Islet precursor cell (in vitro differentiated cells): ENCODE results near the gene PYGB.

Experiments used
- DNase-seq: peaks from one replicate; pipeline ENCODE4 v3.0.0-alpha.2; 2018

The PYGB gene

DNA sequence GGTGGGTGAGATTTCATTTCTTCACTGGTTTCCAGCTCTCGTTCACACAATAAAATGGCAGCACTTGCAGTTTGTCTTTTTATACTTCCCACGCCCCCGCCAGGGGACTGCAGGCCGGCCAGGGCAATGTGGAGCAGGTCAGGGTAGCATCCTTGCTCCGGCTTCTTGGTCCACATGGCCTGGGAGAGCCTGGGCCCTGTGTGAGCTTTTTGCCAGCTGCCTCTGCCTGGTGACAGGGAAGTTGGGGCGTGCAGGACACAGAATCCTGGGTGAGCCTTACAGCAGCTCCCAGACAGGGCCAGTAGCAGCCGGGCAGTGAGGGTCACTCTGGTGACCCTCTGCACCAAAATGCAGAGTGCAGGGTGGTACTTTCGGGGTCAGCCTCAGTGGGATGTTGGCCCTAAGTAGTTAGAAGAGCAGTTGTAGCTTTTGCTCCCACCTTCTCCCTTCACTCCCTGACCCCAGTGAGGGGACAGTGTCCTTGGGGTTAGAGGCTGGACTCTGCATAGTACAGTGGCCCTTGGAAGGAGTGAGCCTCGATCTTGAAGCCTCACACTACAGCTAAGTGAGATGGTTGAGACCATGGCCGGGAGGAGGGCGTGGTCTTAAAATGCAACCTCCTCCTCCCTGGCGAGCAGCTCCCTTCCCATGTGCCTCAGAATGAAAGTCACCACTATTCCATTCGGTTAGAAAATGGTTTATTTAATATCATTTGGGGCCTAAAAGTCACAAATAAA is 23.8 kb downstream of the PYGB start:
- DNase-seq = peak; percentile 34

DNA sequence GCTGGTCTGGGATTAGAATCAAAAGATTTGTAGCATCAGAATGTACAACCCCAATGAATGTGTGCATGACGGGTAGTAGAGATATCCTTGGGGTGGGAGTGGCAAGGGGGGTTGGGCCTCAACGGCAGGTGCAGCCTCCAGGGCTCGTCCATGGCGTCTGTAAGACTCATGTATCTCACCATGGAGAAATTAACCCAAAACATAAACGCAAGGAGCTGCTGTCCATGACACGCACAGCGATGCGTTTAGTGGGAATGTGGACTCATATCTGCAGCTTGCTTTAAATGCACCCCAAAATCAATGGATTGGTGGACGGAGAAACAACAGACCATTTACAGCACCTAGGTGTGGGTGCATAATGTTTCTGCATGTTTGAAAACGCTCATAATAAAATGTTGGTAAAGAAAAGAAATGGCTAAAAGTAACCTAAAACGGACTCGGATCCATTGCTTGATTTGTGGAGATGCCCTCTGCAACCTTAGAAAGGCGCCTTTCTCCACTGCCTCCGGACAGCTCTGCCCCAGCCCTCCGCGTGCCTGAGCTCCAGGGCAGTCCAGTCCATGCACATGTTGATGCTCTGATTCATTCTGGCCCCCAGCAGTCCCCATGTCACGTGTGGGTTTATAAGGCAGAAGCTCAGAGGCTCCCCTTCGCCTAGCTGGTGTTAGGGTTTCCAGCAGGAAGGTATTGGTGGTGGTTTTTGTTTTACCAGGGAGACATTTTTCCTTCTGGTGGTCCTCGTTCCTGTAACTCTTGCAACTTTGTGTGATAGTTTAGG is 24.5 kb downstream of the PYGB start:
- DNase-seq = peak; percentile 19

- peak; percentile 37 for DNase-seq
These were observed 25.2 kb downstream of the PYGB start for GRCh38 chr20:25273046-25273445.

- peak; percentile 32 for DNase-seq
These were observed 25.9 kb downstream of the PYGB start for GRCh38 chr20:25273541-25274358.

DNA sequence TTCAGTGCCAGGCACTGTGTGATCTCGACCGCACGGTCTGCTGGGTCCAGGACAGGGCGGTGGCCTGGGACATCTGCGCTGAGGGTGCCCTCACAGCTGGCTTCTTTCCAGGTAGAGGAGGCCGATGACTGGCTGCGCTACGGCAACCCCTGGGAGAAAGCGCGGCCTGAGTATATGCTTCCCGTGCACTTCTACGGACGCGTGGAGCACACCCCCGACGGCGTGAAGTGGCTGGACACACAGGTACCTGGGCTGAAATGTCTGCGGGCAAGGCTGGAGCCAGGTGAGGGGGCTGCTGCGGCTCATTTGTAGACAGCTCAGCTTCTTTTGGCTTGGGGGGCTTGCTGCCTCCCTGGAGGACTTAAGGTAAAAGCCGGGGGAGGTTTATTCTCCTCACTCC is 26.6 kb downstream of the PYGB start:
- peak; percentile 51 for DNase-seq

- peak; percentile 46 for DNase-seq
These were observed 27.3 kb downstream of the PYGB start for GRCh38 chr20:25274891-25275812.

DNA sequence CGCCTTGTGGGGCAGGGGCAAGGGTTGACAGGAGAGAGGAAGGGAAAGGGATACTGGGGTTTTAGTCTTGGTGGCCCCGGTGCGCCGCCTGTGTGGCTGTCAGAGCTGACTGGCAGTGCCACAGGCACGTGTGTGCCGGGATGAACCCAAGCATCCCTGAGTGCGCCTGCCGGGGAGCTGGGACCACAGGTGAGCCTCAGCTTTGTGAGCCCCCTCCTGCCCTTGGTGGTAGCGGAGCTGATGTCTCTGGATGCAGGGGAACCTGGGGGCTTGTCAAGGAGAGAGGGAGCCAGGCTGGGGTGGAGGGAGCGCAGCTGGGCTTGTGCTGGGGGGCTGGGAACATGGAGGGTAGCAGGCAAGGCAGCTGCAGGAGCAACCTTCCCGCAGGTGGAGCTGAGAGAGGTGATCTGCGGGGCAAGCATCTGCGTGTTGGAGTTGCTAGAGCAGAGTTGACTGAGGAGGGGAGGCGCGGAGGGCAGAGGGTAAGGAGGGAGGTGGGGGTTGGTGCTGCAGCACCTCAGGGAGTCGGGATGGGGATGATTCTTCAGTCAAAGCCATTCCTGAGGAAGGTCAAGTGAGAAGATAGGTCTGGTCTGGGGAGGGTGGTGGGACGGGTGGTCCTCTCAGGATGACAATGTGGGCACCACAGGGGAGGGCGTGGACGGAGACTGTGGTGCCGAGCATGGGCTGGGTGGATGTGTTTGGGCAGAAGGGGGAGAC is 28.1 kb downstream of the PYGB start:
- peak; percentile 41 for DNase-seq

- peak; percentile 35 for DNase-seq
These were observed 28.7 kb downstream of the PYGB start for GRCh38 chr20:25276533-25277050.

DNA sequence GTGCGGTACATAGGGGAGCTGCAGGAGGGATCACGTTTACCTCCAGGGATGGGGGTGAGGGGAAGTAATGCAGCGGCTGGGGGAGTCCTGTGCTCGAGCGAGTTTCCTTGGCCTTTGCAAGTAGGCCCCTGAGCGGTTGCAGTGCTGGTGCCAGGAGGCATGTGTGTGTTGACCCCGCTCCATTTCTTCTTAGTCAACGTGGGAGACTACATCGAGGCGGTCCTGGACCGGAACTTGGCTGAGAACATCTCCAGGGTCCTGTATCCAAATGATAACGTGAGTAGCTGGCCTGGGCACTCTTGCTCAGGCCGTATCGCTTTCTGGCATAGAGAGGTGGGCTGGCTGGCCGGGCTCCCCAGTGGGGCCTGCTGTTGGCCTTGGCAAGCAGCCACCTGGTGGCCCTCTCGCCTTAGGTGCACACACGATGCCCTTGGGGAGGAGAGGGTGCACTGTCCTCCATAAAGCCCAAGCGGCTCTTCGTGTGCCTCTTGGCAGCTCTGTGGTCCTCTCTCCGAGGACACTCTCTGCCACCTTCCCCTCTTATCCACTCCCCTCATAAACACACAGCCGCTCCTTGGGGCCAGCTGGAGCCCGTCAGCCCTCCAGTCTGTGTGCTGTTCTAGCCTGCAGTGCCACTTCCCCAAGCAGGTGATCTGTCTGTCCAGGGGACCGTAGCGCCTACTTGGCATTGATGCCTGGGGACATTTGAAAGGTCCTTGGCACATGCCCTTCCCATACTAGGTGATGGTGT is 29.3 kb downstream of the PYGB start:
- peak; percentile 47 for DNase-seq

- peak; percentile 44 for DNase-seq
These were observed 30.1 kb downstream of the PYGB start for GRCh38 chr20:25277941-25278521.

DNA sequence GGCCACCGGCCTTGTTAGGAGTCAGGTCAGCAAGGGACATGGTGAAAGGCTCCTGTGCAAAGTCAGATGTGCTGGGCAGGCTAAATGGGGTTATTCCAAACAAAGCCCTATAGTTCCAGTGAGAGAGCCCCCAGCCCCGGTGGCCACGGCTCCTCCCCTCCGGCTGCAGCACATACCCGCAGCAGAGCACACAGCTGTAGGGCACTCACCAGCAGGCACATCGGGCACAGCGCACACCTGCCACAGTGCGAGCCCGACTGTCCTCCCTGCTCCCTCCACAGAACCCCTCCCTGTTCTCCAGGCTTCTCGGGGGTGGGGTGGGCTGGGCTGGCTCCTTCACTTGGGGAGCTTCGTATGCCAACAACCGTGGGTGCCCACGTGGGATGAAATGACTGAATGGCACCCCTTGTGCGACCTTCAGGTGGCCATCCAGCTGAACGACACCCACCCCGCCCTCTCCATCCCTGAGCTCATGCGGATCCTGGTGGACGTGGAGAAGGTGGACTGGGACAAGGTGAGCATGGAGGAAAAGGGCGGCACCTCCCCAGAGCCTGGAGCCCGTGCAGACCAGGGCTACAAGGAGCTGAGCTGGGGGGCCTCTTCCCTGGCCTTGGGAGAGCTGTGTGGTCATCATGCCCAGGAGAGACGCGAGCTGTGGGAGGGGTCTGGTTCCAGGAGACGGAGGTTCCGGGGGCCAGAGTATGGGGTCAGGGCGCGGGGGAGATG is 30.9 kb downstream of the PYGB start:
- peak; percentile 41 for DNase-seq

DNA sequence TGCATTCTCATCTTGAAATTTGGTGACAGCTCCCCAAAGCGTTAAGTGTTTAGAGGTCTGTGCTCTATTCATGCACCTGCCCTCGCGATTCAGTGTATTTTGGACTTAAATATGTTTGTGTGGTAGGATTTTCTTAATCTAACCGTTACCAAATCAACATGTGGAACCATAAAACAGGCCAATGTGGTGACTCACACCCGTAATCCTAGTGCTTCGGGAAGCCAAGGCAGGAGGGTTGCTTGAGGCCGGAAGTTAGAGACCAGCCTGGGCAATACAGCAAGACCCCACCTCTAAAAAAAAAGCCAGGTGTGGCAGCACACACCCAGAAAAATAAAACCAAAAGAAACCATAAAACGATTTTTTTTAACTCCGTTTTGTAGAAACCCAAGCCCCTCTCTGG is 31.5 kb downstream of the PYGB start:
- DNase-seq = peak; percentile 27

DNA sequence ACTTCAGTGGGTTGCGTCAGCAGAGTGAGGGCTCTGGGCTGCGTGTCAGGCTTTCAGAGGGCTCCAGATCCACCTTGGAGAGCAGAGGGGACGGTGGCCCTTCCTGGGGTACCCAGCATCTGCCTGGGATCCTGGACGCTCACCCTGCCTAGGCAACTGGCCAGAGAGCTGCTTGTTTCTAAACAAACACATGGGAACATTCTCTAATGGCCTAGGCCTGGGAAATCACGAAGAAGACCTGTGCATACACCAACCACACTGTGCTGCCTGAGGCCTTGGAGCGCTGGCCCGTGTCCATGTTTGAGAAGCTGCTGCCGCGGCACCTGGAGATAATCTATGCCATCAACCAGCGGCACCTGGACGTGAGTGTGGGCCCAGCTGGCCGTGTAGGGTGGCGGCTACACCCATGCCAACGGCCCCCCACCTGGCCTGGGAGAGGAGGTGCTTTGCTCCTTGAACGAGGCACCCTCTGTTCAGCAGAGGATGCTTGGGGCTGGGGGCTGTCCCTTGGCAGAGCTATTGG is 32.2 kb downstream of the PYGB start:
- peak; percentile 38 for DNase-seq

DNA sequence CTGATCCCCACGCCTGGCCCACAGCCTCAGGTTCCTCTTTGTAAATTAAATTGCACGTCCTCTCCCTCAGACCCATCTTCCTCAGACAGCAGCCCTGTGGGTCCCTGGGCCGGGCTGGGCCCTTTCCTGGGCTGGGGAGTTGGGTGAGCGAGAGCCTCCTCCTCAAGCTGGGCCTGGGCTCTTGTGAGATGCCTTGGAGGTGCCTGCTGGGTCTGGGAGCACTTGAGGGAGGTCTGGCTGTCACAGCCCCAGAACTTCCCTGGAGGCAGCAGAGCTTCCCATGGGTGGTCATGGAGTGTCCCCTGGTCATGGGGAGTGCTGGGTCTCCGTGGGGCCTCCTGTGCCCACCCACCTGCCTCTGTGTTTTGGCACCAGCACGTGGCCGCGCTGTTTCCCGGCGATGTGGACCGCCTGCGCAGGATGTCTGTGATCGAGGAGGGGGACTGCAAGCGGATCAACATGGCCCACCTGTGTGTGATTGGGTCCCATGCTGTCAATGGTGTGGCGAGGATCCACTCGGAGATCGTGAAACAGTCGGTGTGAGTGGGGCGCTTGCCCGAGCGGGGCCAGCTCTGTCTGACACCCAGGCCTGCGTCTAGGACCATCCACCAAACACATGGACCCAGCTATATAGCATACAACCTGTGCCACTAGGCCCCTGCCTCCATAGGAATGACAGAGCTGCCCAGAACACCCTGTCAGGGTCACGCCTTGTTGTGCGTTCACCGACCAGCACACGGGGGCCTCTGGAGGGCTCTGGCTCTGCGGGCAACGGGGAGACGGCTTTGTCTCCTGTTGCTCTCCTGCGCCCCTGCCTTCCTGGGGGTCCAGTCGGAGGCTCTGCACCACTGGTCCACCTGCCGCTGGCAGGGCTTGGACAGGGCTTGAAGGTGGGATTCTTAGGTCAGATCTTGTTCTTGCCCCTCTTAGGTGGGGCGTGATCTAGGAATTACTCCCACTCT is 33.0 kb downstream of the PYGB start:
- DNase-seq = peak; percentile 47

DNA sequence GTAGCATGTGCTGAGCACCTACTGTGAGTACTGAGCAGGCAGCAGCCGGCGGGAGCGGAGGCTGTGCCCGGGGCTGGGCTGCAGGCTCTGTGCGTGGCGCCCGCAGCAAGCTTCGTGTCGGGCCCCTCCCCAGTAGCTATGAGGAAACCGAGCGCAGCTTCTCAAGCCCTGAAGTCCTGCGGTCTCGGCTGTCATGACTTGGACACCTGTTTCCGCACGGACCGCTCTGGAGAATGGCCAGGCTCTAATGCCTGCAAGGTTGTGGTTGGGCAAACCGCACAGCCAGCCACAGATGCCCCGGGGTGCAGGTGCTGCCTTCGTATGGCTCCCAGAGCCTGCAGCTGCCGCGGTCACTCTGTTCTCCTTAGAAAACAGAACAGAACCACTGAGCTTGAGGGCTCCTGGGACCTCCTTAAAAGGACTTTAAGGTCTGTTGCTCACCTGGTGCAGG is 33.7 kb downstream of the PYGB start:
- peak; percentile 41 for DNase-seq

GRCh38 chr20:25282034-25282781 is 34.3 kb downstream of the PYGB start:
- DNase-seq = peak; percentile 44

GRCh38 chr20:25282796-25283195 is 34.9 kb downstream of the PYGB start:
- peak; percentile 35 for DNase-seq
